ENCODE data around the gene COMMD2. TPM values are rescaled to one million over a fixed set of nuclear protein-coding genes. Genes with fewer than 3 reads are reported as not detected.

Gene COMMD2
- total RNA-seq, 1 donor from 2014 or later: 17.4 TPM

DNA sequence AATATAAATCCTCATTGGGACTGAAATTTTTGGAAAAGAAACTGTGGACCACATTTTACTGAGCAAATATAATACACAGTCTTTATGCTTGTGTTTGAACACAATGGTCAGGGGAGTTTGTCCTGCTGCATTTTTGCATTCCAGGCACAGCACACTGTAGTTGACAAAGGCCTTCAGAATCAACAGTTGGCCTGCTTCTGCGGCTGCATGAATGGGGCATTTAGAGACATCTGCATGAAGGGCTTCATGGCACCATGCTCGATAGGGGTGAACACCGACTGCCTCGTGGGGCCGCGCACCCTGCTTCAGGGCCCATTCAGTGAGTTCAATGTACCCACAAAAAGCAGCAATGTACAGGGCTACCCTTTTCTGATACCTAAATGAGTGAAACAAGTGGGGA, 15.4 kb upstream of the COMMD2 start:
- DNase-seq: no peak
- no peak for ATAC-seq (ENCODE audit: poor library complexity)
- intact Hi-C loops (cut with DNase I): no loop called here

DNA sequence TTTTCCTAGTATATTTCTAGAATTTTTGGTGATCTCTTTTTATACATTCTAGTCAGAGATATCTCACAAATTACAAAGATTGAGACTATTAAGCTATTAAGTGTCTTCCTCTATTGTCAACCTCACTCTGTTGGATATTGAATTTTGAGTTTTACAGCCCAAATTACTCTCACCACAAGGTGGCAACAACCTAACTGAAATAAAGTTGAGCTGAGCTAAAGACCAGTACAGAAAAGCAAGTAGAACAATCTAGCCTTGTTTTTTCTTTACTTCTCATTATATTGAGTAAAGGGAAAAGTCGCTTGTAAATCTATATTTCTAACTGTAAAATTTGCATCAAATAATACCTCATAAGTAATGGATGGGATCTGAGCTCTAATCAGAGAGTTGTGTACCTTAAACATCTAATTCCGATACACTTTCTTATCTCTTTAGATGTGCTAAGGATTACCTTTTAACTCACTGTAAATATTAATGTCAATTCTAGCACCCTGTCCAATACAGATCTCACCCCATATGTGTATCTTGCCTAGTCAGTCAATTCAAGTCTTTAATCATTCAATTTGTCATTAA, 13.6 kb upstream of the COMMD2 start:
- intact Hi-C loops (cut with DNase I): no loop called here
- ATAC-seq (ENCODE audit: poor library complexity) (no peak), DNase-seq (no peak)

DNA sequence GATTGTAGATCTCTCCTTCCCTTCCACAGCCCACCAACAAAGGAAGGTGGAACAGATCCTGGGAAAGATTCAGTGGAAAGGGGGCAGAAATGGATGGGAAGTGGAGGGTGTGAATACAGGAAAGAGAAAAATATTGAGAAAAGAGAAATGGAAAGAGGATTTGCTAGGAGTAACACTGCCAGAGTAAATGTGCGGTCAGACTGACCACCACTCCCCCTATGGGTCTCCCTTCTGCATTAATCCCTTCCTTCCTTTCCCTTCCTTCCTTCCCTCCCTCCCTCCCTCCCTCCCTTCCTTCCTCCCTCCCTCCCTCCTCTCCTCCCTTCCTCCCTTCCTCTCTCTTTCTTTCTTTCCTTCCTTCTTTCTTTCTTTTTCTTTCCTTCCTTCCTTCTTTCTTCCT, 12.0 kb upstream of the COMMD2 start:
- ATAC-seq (ENCODE audit: poor library complexity): no peak
- intact Hi-C loops (cut with DNase I): no loop called here

DNA sequence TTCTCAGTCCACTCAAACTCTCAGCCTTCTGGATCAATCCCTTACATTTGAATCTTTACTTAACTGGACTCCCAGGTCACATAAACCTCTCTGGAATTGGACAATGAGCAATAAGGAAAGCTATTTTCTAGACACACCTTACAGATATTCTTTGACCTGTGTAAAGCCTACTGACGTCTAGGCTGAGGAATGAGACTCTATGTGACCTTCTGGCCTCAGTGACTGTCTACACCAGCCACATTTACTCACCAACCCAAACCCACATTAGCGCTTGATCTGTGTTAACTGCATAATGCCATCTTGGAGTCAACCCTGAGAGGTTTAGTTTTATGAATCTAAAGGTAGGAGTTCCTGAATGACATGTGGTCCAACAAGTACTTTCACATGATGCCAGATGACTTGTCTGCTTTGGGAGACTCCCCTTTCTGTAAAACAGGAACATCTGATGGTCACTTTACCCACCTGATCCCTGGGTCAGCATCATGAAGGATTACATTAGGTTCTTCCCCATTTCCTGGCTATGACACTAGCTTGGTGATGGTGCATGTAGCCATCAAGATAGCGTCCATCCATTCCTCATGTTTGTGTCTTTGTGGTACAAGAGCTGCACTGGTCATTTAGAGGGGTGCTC, 11.4 kb upstream of the COMMD2 start:
- DNase-seq (no peak), ATAC-seq (ENCODE audit: poor library complexity) (no peak)
- intact Hi-C loops (cut with DNase I): no loop called here

More for the DNA sequence above, 12.0 kb upstream of the COMMD2 start:
- DNase-seq: no peak

DNA sequence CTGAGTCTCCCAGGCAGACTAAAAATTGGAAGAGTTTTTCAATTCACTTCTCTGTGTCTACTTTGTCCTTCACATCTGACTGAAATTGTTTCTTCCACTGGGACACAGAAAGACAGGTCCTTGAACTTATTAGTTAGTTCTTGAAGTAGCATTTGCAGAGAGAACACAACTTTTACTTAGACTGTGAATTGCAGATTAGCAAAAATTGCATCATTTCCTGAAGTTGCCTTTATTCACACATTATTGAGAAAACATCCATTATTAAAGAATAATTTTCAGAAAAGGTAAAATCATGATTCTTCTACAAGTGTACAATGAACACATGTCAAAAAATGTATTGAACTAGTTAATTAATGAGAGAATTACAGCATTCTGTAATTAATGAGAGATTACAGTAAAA, 1.4 kb upstream of the COMMD2 start:
- intact Hi-C loops (cut with DNase I): no loop called here
- ATAC-seq (ENCODE audit: poor library complexity): no peak
- no peak for DNase-seq

DNA sequence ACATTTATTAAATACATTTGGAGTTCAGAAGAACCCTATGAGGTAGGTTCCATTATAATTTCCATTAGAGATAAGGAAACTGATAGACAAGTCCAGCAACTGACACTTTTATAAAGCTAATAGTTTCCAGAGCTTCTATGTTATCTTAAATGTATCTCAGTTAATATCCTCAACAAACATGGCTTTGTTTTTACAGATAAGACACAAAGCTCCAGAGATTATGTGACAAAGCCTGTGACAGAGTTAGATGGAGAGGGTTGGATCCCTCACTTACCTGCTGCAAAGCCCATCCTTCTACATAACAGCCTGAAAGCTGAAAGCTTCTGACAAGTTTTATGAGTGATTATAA, 473 bp upstream of the COMMD2 start:
- ATAC-seq (ENCODE audit: poor library complexity): no peak
- intact Hi-C loops (cut with DNase I): no loop called here
- DNase-seq: no peak

DNA sequence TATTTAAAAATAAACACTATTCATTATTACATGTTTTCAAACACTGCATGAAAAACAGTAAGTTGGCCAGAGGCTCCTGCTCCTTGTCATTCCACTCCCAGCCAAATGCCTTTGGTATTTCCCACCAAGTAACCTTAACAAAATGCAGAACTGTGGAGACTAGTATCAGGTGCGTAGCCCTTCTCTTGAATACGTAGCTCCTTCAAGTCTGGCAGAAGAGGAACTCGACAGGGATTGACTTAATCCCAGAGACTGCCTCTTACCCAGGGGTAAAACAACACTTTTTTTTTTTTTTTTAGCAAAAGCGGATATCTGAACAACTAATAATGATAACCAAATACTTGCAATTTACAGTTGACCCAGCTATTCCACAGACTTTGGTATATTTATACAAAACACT, 738 bp downstream of the COMMD2 start:
- ATAC-seq (ENCODE audit: poor library complexity) (no peak), DNase-seq (no peak)
- intact Hi-C loops (cut with DNase I): no loop called here

DNA sequence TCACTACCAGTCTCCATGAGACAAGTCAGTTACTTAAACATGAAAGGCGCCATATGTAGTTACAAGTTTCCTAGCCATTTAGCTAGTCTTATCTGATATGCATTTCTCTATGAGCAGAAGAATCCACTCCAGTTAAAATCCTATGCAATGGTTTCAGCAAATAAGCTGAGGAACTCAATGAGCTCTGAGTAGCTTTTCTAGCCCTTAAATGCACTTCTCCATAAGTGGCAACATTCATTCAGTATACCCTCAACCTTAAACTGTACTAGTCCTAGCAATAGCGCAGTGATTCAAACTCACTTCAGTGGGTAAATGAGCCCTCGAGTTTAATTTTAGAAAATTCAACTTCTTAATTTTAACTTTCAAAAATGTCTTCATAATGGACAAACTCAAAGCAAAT, 7.7 kb downstream of the COMMD2 start:
- ATAC-seq (ENCODE audit: poor library complexity) (no peak), DNase-seq (no peak)
- intact Hi-C loops (cut with DNase I): no loop called here

DNA sequence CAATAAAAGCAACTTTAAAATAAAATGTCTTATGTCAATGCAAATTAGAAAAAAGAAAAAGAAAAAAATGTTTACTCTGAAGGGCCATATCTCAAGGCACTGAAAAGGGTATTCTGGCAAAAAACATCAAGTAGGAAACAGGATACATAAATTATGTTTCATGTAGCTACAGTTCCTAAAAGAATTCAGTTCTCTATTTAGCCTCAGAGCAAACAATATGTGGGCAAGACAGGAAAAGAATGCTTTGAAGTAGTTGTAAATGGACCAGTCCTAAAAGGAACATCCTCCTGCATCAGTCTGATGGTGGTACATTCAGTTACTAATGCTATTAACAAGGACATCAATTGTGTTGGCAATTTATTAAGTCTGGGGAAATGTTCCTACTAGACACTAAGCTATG, 8.1 kb downstream of the COMMD2 start:
- no peak for ATAC-seq (ENCODE audit: poor library complexity)
- no peak for DNase-seq
- intact Hi-C loops (cut with DNase I): no loop called here

DNA sequence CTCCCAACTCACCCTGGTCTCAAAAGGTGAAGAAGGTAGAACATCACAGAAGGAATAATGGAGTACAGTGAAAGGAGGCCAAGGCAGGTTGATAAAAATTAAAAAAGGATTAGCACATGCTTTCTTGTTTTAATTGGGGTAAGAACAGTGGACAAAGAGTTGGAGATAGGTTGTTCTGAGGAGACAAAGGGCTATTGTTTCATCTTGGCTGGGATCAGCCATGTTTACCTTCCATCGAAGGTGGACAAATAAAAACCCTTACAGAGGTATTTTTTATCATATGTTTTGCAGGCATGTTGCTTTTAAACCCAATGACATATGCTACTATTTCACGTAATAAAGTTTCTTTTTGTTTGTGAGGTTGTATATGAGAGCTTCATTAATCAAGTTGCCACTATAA, 12.9 kb downstream of the COMMD2 start:
- no peak for ATAC-seq (ENCODE audit: poor library complexity)
- DNase-seq: no peak
- intact Hi-C loops (cut with DNase I): no loop called here

DNA sequence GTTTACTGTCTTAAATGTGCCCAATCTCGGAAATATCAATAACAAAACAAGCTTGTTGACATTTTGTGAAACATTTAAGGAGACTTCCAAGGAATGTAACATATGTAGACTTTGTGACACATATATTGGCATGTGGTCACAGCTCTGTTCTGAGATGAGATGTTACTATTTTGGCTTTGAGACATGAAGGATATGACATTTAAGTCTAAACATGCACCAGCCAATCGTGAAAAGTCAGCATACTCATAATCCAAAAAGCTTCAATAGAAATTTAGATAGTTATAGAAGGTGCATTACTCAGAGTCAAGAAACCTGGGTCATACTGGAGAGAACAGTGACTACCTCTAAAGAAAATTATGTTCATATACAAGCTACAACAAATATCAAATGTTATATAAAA, 13.4 kb downstream of the COMMD2 start:
- no peak for ATAC-seq (ENCODE audit: poor library complexity)
- DNase-seq: no peak
- intact Hi-C loops (cut with DNase I): no loop called here

DNA sequence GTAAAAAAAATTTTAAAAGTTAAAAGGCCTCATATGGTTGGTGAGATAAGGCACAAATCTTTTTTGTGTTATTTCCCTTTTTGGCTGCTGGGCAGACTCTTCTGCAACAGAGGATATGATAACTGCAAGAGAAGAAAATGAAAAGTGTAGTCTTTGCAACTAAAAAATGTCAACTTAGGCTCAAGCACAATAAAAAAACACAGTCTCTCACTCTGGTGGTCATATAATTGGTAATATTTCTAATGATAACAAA, 15.4 kb downstream of the COMMD2 start:
- intact Hi-C loops (cut with DNase I): no loop called here
- DNase-seq (no peak), ATAC-seq (ENCODE audit: poor library complexity) (no peak)

DNA sequence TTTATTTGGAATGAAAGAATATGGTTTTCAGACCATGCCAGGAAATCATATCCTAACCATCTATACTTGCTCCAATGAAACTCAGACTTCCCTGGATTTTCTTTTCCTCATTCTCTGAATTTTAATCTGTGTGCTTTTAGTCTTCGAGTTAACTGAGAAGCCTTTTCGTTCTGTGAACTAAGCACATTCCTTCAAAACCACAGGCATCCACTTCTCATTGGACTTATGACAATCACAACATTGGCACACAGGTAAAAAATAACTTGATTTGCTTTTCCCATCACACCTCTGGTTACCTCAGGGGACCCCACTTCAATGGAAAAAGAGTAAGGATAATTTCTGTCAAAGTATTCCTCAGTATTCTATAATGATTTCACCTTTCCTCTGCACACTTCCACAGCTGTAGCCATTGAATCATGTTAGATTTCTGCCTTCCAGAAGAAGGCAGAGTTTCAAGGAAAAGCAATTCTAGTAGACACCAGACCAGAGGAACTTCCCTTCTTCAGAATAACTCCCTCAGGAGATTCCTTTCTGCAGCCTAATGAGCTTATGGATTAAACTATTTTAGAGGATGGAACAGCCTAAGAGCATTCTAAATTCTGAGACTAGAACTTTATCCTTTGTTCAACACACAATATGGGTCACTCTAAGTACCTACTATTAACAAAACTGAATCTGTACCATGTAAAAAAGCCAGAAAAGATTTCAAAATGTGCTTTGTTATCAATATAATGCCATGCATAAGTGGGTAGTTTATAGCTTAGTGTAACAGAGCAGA, 15.9 kb downstream of the COMMD2 start:
- intact Hi-C loops (cut with DNase I): no loop called here
- no peak for DNase-seq
- ATAC-seq (ENCODE audit: poor library complexity): no peak

DNA sequence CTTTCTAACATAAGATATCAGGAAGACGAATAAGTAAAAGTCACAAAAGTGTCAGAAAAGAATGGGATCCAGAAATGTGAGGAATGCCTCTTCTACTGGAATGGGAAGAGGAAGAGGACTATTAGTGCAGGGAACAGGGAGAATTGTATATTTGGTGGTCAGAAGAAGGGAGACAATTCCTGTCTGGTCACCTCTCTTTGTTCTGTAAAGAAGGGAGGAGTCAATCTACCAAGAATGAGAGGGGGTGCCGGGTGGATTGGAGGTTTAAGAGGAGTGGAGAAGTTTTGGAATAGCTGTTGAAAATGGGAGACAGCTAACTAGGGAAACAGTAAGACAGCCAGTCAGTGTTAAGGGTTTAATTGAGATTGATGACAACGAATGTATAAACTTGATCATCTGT, 20.1 kb downstream of the COMMD2 start:
- intact Hi-C loops (cut with DNase I): no loop called here
- no peak for ATAC-seq (ENCODE audit: poor library complexity)
- no peak for DNase-seq

DNA sequence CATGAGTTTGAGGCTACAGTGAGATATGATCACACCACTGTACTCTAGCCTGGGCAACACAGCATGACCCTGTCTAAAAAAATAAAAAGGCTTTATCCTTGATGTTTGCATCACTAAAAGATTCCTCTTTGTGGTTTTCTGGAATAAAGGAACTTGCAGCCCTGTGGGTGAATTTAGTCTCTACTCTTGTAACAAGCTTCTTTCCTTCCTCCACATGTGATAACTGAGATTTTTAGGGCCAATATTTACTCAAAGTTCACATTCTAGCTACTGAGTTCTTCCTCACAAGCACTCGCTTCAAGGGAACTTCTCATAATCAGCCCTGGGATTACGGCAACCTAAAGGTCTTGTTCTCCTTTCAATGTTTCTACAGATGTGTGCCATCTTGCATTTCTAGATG, 24.6 kb downstream of the COMMD2 start:
- ATAC-seq (ENCODE audit: poor library complexity) (no peak), DNase-seq (no peak)
- intact Hi-C loops (cut with DNase I): no loop called here

DNA sequence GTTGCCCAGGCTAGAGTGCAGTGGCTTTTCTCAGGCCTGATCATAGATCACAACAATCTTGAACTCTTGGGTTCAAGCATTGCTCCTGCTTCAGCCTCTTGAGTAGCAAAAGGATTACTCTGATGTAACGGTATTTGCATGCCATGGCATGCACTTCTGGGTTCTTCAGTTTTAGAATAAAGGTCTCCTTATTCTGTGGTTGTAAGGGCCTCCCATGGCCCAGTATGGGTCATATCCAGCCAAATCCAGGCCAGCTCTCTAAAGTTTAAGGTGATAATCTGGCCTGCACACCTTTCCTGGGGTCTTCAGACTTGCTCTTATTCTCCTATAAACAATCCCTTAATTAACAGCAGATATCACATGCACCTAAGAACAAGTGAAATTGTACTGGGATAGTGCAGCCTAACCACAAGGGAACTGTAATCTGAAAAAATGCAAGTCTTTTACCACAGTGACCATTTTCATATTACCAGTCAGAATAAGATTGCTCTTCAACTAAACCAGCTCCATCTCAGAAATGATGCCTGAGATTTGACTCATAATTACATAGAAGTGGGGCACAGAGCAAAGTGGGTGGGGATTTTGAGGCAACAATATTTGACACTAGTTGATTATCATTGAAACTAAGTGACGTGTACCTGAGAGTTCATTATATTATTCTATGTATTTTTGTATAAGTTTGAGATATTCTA, 25.4 kb downstream of the COMMD2 start:
- intact Hi-C loops (cut with DNase I): no loop called here
- DNase-seq (no peak), ATAC-seq (ENCODE audit: poor library complexity) (no peak)

DNA sequence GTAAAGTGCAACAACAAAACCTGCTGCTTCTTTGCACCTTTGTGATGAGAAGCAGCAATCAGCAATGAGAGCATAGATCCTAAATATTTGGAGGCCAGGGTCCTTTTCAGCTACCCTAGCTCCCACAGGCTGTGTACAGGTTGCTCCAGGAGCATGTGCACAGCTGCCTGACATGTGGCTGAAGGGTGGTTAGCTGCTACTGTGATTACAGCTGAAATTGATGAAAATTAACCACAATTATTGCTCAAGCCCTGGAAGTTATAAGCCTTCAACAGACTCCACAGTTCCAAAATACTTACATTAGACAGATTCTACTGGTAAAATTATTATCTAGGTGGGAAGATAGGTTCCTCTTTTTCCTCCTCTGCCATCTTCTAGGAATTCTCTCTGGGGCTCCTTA, 28.5 kb downstream of the COMMD2 start:
- intact Hi-C loops (cut with DNase I): no loop called here
- ATAC-seq (ENCODE audit: poor library complexity): no peak
- DNase-seq: no peak

DNA sequence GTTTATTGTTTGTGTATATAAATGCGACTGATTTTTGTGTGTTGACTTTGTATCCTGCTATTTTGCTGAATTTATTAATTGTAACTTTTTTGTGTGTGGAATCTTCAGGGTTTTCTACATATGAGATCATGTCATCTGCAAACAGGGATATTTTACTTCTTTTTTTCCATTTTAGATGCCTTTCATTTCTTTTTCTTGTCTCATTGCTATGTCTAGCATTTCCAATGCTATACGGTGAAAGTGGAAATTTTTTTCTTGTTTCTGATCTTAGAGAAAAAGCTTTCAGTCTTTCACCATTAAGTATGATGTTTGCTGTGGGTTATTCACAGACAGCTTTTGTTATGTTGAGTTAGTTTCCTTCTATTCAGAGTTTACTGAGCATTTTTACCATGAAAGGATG, 31.4 kb downstream of the COMMD2 start:
- ATAC-seq (ENCODE audit: poor library complexity) (no peak), DNase-seq (no peak)
- intact Hi-C loops (cut with DNase I): no loop called here

DNA sequence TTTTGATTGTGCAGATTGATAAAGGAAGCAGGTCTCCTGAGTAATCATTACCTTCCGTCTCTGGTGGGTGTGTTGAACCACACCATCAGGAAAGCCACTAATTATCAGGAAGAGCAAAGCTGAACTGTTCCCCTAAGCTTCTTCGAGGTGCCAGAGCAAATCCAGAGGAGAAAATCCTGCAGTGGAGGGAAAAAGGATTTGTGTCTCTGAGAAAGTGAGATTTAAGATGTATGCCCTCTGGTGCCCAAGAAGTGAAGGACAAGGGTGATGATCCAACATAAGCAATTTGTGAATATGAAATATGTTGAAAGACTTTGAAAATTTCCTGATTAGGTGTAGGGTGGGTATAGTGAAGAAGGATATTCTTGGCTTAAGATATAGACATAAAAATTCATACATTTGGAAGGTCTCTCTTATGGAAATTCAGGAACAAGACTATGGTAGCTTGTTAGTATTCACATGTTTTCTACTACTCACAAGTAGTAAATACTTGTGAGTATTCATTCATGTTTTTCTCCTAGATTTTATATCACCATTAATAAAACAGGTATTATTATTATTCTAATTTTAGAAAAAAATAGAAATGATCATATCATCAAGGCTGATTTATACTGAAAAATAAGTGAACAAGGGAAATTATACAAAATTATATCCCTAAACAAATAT, 34.8 kb downstream of the COMMD2 start:
- intact Hi-C loops (cut with DNase I): loop anchor here (5.0 to 10.0 kb wide), 3 partner anchors 53 to 205 kb away; no protein-coding TSS in a partner anchor
- DNase-seq (no peak), ATAC-seq (ENCODE audit: poor library complexity) (peak; percentile 73)

DNA sequence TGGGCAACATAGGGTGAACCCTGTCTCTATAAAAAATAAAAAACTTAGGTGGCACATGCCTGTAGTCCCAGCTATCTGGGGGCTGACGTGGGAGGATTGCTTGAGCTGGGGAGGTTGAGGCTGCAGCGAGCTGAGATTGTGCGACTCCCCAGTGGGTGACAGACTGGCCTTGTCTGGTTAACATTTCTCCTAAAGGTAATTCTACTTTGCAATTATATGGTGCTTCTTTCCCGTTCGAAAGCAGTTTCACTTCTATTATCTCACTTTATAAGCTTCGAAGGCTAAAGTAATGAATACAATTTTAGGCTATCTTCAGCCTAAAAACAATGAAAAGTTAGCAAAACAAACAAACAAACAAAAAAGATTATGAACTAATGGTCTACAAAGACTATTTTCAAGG, 35.3 kb downstream of the COMMD2 start:
- ATAC-seq (ENCODE audit: poor library complexity): no peak
- intact Hi-C loops (cut with DNase I): loop anchor here (5.0 to 10.0 kb wide), 3 partner anchors 52 to 205 kb away; no protein-coding TSS in a partner anchor

More for the DNA sequence above, 35.3 kb downstream of the COMMD2 start:
- no peak for DNase-seq

Data from Right ventricle myocardium superior (tissue), 1 donor.